Measurements from ENCODE around the gene PGBD1. TPM values are rescaled to one million over a fixed set of nuclear protein-coding genes. Genes with fewer than 3 reads are reported as not detected.

PGBD1 gene
- total RNA-seq, 1 donor from 2014 or later = 7.9 TPM

DNA sequence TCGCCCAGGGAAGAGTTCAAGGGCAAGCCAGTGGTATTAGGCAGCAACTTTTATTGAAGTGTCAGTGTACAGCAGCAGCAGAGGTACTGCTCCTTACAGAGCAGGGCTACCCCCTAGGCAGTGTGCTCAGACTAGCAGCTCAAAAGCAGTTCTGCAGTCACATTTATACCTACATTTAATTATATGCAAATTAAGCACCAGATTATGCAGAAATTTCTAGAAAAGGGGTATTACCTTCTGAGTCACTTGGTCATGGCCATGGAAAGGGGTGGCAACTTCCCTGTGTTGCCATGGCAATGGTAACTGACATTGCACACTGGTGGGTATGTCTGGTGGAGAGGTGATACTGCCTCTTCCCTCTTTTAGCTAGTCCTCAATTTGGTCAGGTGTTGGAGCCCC, 27.3 kb upstream of the PGBD1 start:
- FAIRE-seq (no peak), DNase-seq (ENCODE audit: low read depth) (no peak)
- H3K4me2 ChIP-seq (ENCODE audit: low read length) = no peak overlapping the region
- no peak overlapping the region for H3K27ac Mint-ChIP-seq (ENCODE audit: unreplicated experiment)
- H3K27ac ChIP-seq (ENCODE audit: low read depth, low read length) = no peak overlapping the region
- no peaks in the 10 kb centered on the region for H4K20me1 ChIP-seq (ENCODE audit: insufficient read depth, low read length)
- no peak for TF ChIP-seq EZH2 (IDR thresholded peaks at IDR 0.05; ENCODE audit: insufficient read depth, low read length)
- TF ChIP-seq, protein P1, sequence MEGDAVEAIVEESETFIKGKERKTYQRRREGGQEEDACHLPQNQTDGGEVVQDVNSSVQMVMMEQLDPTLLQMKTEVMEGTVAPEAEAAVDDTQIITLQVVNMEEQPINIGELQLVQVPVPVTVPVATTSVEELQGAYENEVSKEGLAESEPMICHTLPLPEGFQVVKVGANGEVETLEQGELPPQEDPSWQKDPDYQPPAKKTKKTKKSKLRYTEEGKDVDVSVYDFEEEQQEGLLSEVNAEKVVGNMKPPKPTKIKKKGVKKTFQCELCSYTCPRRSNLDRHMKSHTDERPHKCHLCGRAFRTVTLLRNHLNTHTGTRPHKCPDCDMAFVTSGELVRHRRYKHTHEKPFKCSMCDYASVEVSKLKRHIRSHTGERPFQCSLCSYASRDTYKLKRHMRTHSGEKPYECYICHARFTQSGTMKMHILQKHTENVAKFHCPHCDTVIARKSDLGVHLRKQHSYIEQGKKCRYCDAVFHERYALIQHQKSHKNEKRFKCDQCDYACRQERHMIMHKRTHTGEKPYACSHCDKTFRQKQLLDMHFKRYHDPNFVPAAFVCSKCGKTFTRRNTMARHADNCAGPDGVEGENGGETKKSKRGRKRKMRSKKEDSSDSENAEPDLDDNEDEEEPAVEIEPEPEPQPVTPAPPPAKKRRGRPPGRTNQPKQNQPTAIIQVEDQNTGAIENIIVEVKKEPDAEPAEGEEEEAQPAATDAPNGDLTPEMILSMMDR (IDR thresholded peaks at IDR 0.05; ENCODE audit: insufficient read depth, low read depth, low read length) = no peak
- peaks cover 9% of the 10 kb centered on the region for H3K4me1 Mint-ChIP-seq (ENCODE audit: low read depth, unreplicated experiment)
- peaks cover 5% of the 10 kb centered on the region for H3K9me3 ChIP-seq (ENCODE audit: insufficient read depth, low read depth, low read length)
- no peaks in the 10 kb centered on the region for H3K27me3 ChIP-seq (ENCODE audit: insufficient read depth, low read length)
- H3K79me2 ChIP-seq (ENCODE audit: insufficient read depth, low read length) = peaks cover 15% of the 10 kb centered on the region
- H3K27me3 Mint-ChIP-seq (ENCODE audit: low read depth, unreplicated experiment) = peaks cover 3% of the 10 kb centered on the region
- H3K36me3 ChIP-seq (ENCODE audit: insufficient read depth, low read length) = no peaks in the 10 kb centered on the region
- peaks cover 11% of the 10 kb centered on the region for H3K4me1 ChIP-seq (ENCODE audit: insufficient read depth, low read length)
- no peak overlapping the region for H3K4me3 Mint-ChIP-seq (ENCODE audit: unreplicated experiment)
- no peak overlapping the region for H3K4me3 ChIP-seq (ENCODE audit: insufficient read depth, low read depth, low read length)
- H2AFZ ChIP-seq (ENCODE audit: low read depth, low read length) = no peak overlapping the region
- H3K9me3 Mint-ChIP-seq (ENCODE audit: unreplicated experiment) = no peaks in the 10 kb centered on the region
- H3K36me3 Mint-ChIP-seq (ENCODE audit: low read depth, unreplicated experiment) = no peaks in the 10 kb centered on the region
- no peak overlapping the region for H3K9ac ChIP-seq (ENCODE audit: low read length)

DNA sequence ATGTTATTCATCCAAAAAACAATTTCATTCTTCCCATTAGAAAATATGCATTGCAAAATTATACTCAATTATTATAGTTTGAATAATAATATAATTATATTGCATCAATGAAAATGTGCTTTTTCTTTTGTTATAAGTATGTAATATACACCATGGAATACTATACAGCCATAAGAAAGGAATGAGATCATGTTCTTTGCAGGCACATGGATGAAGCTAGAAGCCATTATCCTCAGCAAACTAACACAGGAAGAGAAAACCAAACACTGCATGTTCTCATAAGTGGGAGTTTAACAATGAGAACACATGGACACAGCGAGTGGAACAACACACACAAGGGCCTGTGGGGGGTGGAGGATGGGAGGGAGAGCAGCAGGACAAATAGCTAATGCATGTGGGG, 24.3 kb upstream of the PGBD1 start:
- H3K4me1 ChIP-seq (ENCODE audit: insufficient read depth, low read length) = peaks cover 6% of the 10 kb centered on the region
- DNase-seq (ENCODE audit: low read depth) = no peak
- H3K79me2 ChIP-seq (ENCODE audit: insufficient read depth, low read length) = peaks cover under 1% of the 10 kb centered on the region
- H4K20me1 ChIP-seq (ENCODE audit: insufficient read depth, low read length) = no peaks in the 10 kb centered on the region
- peaks cover 15% of the 10 kb centered on the region for H3K9me3 ChIP-seq (ENCODE audit: insufficient read depth, low read depth, low read length)
- peaks cover 8% of the 10 kb centered on the region for H3K27me3 Mint-ChIP-seq (ENCODE audit: low read depth, unreplicated experiment)
- no peak for FAIRE-seq
- H3K4me1 Mint-ChIP-seq (ENCODE audit: low read depth, unreplicated experiment) = peaks cover 4% of the 10 kb centered on the region
- H3K36me3 Mint-ChIP-seq (ENCODE audit: low read depth, unreplicated experiment) = no peaks in the 10 kb centered on the region
- H2AFZ ChIP-seq (ENCODE audit: low read depth, low read length) = no peak overlapping the region
- peaks cover 5% of the 10 kb centered on the region for H3K27me3 ChIP-seq (ENCODE audit: insufficient read depth, low read length)
- H3K4me2 ChIP-seq (ENCODE audit: low read length) = no peak overlapping the region
- H3K4me3 ChIP-seq (ENCODE audit: insufficient read depth, low read depth, low read length) = no peak overlapping the region
- no peak overlapping the region for H3K27ac ChIP-seq (ENCODE audit: low read depth, low read length)
- H3K27ac Mint-ChIP-seq (ENCODE audit: unreplicated experiment) = no peak overlapping the region
- H3K9ac ChIP-seq (ENCODE audit: low read length) = no peak overlapping the region
- no peak for TF ChIP-seq EZH2 (IDR thresholded peaks at IDR 0.05; ENCODE audit: insufficient read depth, low read length)
- TF ChIP-seq, protein P1 (IDR thresholded peaks at IDR 0.05; ENCODE audit: insufficient read depth, low read depth, low read length) = no peak
- no peaks in the 10 kb centered on the region for H3K36me3 ChIP-seq (ENCODE audit: insufficient read depth, low read length)
- H3K9me3 Mint-ChIP-seq (ENCODE audit: unreplicated experiment) = no peaks in the 10 kb centered on the region
- no peak overlapping the region for H3K4me3 Mint-ChIP-seq (ENCODE audit: unreplicated experiment)

DNA sequence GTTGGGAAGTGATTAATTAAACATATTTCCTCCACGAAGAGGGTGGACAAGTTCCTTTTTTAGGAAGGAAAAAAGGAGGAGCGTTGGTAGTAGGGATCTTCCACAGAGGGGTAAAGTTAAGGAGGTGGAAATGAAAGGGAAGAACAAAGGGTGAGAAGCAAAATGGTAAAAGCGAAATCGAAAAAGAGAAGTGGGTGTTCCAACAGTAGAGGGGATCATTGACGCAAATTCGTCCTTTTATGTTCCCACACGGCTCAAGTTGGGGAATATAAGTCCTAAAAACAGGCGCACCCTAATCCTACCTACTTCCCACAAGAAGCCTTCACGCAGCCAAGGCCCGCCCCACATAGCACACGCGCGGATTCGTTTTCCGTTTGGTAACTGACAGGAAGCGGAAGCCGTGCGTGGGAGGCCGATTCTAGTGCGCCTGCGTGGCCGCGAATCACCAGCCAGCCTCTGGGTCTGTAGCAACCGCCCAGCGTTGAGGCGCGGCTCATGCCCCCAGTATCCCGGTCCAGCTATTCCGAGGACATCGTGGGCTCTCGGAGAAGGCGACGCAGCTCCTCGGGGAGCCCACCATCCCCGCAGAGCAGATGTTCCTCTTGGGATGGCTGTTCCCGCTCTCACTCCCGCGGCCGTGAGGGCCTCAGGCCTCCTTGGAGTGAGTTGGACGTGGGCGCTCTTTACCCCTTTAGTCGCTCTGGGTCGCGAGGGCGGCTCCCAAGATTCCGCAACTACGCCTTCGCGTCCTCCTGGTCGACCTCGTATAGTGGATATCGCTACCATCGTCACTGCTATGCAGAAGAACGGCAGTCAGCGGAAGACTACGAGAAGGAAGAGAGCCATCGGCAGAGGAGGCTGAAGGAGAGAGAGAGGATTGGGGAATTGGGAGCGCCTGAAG, 22.2 kb upstream of the PGBD1 start, which contains the start of gene NKAPL:
Gene NKAPL, plus strand, starts transcription at position 421 of the 901 bp plus-strand sequence. Its CDS starts 75 bp downstream, at position 496.
- no peaks in the 10 kb centered on the region for H3K36me3 Mint-ChIP-seq (ENCODE audit: low read depth, unreplicated experiment)
- peak within 1 kb of the TSS; percentile 82 for H3K4me2 ChIP-seq (ENCODE audit: low read length)
- FAIRE-seq = peak; percentile 34

More for the DNA sequence above, 22.2 kb upstream of the PGBD1 start, which contains the start of gene NKAPL:
- H3K36me3 ChIP-seq (ENCODE audit: insufficient read depth, low read length) = no peaks in the 10 kb centered on the region
- no peak within 1 kb of the TSS for H3K4me3 Mint-ChIP-seq (ENCODE audit: unreplicated experiment)
- H3K79me2 ChIP-seq (ENCODE audit: insufficient read depth, low read length) = no peaks in the 10 kb centered on the region
- peaks cover 8% of the 10 kb centered on the region for H3K27me3 Mint-ChIP-seq (ENCODE audit: low read depth, unreplicated experiment)
- H3K27ac Mint-ChIP-seq (ENCODE audit: unreplicated experiment) = no peak within 1 kb of the TSS
- peaks cover 5% of the 10 kb centered on the region for H3K27me3 ChIP-seq (ENCODE audit: insufficient read depth, low read length)
- H3K9me3 Mint-ChIP-seq (ENCODE audit: unreplicated experiment) = no peaks in the 10 kb centered on the region
- no peak within 1 kb of the TSS for H3K27ac ChIP-seq (ENCODE audit: low read depth, low read length)
- peak; percentile 51 for DNase-seq (ENCODE audit: low read depth)
- H3K4me1 Mint-ChIP-seq (ENCODE audit: low read depth, unreplicated experiment) = no peaks in the 10 kb centered on the region
- H3K4me3 ChIP-seq (ENCODE audit: insufficient read depth, low read depth, low read length) = peak within 1 kb of the TSS; percentile 62
- H4K20me1 ChIP-seq (ENCODE audit: insufficient read depth, low read length) = no peaks in the 10 kb centered on the region
- TF ChIP-seq, protein P1 (IDR thresholded peaks at IDR 0.05; ENCODE audit: insufficient read depth, low read depth, low read length) = no peak
- no peak for TF ChIP-seq EZH2 (IDR thresholded peaks at IDR 0.05; ENCODE audit: insufficient read depth, low read length)
- peaks cover 15% of the 10 kb centered on the region for H3K9me3 ChIP-seq (ENCODE audit: insufficient read depth, low read depth, low read length)
- H2AFZ ChIP-seq (ENCODE audit: low read depth, low read length) = peak within 1 kb of the TSS; percentile 97
- H3K9ac ChIP-seq (ENCODE audit: low read length) = no peak within 1 kb of the TSS
- no peaks in the 10 kb centered on the region for H3K4me1 ChIP-seq (ENCODE audit: insufficient read depth, low read length)
